Erythroblast (primary cell): ENCODE results near the gene TBX15.

Experiments
- GATA1 ChIP-seq: IDR thresholded peaks from 2 replicates; pipeline ENCODE4 v1.6.1; 2011; ENCODE audit warnings: low read depth, mild to moderate bottlenecking, control low read depth, low read length, moderate library complexity
- POLR2A ChIP-seq: IDR thresholded peaks from 2 replicates; pipeline ENCODE4 v1.6.1; 2011; ENCODE audit warnings: mild to moderate bottlenecking, low read length

DNA sequence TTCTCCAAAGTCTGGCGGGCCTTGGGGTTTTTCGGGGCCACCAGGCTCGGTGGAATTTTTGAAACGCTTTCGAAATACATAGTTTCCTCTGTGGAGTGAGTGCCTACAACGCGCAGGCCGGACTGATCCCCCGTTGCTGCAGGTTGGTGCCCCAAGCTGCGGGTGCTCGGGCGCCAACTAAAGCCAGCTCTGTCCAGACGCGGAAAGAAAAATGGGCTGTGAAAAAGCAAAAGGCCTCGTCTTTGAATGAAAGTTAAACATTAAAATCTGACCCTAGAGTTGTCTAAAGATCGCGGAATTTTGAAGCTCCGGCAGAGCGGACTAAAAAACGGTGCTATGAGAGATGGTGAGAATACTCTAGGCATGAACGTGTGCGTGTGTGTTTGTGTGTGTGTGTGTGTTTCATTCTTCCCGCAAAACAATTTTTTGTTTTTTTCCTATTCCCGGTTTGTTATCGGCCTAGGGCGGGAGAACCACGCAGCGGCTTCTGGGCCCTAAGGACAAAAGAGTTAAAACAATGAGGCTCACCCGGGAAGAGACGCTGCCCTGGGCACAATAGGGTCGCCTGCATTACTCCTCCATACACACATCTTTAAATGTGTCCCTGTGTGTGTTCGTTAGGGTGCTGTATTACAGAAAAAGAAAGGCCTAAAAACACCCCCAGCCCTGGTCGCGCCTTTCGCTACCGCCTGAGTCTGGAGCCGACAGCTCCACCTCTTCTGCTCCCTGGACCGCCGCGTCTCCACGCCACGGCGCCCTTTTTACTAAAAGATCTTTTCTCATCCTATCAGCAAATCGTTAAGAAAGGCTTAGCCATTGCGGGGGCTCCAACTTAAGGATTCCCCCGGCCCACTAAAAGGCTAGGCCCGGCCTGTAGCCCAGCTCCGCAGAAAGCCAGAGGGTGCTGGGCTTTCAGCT is 3.2 kb downstream of the TBX15 start:
- TF ChIP-seq POLR2A, result no peak
- no peak for TF ChIP-seq GATA1
